GM19455 (cell line): Measurements from ENCODE around the gene POLL.
"Not testable (repeated sequence)": the region's sequence is repeated elsewhere in the genome, so short reads cannot be mapped to it uniquely, and the experiment has no call there.

Experiments
- ATAC-seq: cut with Tn5 transposase; IDR thresholded peaks from one replicate; pipeline ENCODE4 v1.9.1; 2021; ENCODE audit not compliant: unreplicated experiment

The POLL gene

DNA sequence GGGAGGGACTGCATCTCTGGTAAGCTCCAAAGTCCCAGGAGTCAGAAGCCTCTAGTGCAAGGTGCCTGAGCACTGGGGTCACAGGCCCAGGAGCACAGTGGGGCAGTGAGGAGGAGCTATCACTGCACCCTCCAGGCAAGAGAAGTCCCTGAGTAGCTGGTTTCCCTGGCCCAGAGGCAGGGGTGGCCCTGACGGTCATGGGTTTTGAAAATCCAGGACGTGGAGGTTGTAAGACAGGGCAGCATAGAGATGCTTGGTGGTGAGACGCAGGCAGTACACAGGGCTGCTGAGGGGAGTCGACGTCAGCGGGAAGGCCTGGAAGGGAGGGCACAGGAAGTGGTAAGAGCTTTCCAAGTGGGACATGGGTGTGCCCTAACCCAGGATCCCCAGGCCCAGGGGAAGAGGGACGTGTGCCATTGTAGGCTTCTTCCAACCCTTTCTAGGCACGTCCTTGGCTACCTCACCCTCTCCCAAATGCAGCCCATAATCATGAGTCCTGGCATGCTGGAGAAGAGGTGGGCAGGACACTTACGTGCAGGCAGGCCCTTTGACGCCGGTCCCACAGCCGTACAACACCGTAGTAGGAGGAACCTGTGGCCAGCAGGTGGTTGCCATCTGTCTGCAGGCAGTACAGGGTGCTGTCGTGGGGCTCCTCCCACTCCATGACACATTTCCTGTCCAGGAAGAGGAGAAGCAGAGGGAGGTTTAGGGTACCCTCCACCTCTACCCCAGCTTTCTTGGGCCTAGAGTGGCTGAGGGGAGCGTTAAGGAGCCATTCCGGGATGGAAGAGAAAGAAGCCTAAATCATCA is 23.2 kb upstream of the POLL start:
- no peak for ATAC-seq

DNA sequence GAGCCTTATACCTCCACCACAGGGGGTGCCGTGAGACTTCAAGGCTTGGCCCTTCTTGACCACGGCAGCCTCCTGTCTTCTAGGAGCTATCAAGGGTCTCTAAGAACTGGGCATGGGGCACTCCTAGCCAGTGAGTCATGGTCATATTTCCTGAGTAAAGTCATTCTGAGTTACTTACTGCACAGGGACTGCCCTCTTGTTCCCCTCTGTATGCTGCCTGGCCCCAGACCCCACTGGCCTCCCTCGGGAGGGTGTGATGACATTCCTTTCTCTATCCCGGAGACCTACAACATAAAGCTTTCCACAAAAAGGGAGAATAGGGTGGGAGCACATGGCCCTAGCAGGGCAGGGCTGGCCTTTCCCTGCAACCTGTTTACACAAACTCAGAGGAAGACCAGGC is 21.4 kb upstream of the POLL start:
- no peak for ATAC-seq

DNA sequence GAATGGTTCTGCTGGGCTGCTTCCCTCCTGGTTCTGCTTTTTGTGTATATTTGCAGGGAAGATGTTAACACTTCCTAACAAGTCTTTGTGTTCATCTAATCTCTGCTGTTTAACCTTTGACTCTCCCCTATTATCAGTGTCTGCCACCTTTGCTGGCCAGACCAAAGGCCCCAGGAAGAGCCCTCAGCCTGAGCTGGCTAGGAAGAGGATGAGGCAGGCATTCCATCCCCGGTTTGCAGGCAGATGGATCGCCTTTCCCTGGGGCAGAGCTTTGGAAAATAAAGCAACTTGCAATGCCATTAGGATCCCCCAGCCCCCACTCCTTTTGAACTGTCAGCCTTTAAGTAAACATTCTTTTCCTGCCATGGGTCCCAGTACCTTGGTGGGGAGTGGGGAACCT is 19.1 kb upstream of the POLL start:
- no peak for ATAC-seq

DNA sequence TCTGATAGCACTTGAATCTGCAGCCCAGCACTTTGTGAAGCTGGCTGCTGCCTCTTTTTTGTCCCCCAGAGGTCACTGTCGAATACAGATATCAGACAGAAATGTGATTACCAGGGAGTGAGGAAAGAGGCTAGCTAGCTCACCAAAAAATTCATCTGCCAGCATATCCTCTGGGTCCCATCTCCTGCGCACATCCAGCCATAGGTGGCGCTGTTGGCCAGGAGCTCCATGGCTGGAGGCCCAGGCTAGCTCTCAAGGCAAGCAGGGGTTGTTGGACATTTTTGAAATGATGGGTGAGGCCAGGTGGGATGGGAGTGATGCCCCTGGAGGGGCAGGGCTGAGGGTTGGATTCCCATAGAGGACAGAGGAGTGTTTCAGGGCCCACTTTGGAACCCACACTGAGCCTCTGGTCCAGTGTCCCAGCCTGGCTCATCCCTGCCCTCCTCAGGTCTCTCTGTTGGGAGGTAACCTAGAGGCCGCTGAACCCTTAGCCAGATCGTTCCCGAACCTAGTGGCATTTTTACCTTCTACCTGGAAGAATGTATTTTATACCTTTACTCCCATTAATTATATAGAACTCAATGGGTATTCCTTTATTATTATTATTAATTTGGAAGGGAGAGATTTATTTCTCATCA is 14.8 kb upstream of the POLL start:
- no peak for ATAC-seq

DNA sequence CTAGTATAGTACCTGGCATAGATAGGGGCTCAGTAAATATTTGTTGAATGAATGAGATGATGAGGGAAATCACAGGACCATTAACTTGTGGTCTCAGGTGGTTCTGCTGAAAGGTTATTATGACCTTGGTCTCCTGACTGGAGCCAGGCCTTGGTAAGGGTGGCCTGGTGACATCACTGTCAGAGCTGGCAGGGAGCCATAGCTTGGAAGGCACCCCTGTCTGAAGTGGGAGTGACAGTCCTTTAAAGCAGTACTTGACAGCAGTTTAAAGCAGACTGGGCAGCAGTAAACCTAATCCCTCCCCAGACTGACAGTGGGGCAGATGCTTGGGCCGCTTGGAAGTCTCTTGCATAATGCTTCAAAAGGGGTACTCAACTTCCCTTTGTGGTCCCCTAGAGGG is 13.5 kb upstream of the POLL start:
- ATAC-seq: no peak

DNA sequence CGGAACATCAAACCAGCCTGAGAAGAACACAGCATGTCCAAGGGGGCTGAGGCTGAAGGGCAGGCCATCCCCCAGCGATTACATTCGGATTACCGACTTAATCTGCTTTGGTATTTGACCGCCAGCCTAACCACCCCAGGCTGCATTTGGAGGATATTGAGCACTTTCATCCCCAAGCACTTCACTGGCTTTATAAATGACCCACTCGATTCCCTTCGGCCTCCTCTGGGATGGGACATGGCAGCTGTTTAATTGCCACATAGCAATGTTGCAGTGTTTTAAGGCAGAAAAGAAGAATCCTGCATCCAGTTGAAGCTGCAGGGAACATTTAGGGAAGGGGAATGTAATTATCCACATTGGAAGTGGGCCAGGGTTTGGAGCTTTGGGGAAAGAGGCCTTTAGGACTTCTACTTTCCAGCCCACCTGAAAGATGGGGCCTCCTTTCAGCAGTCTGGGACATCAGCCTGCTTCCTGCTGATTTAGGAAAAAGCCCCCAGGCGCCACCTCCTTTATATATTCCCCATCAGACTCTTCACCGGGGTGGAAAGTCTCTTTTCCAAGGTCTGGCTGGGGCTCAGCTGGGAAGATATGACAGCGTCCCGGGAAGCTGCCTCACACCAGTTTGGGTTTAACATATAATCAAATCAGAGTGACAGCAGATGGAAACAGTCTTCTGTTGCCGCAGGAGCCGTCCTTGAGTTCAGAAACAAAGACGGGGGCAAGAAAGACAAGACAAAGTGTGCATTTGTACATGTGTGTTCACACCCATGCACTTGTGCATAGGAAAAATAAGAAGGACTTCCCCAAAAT is 9.2 kb upstream of the POLL start:
- no peak for ATAC-seq

DNA sequence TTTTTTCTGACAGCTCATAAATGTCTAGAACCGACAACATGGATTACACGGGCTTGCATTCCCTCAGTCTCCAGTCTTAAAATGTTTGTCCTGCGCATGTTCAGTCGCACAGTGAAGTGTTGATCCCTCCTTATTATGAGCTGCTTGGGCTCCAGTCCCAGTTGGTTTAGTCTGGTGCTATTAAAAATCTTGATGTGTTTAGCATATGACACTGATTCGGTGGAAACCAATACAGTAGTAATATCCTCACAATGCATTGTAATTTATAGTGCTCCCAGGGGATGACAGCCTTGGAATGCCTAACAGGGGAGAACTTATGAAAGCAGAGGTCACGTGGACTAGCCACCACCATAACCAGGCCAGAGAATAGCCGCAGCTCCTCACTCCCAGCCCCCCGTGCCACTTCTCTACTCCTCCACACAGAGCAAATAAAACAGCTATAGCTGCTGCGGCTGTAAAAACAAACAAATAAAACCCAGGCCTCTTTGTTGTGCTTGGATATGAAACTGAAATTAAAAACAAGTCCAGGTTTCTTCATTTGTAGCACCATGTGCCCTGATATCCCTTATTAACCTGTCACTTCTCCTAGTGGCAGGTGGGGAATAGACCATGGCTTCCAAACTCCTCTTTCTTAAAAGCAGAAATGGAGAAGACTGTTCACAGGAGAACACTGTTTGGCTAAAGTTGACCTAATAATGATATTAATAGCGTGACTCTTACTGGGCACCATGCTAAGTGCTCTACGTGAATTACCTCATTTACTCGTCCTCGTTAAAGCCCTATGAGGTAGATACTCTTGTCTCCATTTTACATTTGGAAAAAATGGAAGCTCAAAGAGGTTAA is 7.8 kb upstream of the POLL start:
- no peak for ATAC-seq

DNA sequence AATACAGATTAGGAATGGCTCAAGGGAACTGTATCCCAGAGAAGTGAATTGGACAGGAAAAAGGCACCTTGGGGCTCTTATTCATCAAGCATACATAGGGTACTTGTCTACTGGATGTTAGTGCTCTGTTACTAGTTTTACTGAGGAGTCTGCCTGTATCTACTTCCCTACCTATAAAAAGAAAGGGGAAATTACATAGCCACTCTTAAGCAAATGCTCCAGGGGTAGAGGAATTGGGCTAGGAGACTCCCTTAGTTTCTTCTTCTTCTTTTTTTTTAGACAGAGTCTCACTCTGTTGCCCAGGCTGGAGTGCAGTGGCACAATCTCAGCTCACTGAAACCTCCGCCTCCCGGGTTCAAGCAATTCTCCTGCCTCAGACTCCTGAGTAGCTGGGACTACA is 5.3 kb upstream of the POLL start:
- ATAC-seq: not testable (repeated sequence)

DNA sequence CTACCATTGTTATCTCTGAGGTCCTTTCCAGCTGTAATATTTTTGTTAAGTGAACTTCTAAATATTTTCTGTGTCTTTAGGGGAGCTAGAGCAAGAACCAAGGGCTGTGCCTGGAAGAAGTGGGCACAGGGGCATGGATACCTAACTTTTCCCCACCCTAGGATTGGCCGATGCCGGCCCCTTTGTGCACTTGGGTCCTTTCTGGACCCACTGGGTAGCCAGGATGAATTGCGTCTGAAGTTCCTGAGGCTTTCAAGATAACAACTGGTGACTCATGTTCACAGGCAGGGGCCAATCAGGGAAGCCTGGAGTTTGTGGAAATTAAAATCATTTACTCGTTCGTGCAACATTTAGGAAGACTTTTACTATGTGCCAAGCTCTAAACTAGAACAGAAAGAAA is 822 bp upstream of the POLL start:
- ATAC-seq: no peak

DNA sequence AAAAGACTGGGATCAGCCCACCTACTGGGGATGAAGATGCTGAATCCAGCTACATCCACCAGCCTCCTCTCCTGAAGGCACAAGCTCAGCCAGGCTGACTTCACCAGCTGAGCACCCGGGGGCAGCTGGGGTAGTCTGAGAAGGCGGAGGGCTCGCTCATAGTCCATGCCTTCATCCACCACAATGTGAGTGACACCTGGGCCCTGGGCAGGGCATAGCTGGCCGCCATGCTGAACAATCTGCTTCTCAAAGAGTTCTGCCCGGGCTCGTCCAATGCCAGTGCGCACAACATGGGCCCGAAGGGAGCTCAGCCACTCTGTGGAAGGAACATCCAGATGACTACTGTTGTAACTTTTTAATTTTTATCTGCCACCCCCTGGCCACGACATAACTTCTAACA is 2.2 kb downstream of the POLL start:
- ATAC-seq: no peak

DNA sequence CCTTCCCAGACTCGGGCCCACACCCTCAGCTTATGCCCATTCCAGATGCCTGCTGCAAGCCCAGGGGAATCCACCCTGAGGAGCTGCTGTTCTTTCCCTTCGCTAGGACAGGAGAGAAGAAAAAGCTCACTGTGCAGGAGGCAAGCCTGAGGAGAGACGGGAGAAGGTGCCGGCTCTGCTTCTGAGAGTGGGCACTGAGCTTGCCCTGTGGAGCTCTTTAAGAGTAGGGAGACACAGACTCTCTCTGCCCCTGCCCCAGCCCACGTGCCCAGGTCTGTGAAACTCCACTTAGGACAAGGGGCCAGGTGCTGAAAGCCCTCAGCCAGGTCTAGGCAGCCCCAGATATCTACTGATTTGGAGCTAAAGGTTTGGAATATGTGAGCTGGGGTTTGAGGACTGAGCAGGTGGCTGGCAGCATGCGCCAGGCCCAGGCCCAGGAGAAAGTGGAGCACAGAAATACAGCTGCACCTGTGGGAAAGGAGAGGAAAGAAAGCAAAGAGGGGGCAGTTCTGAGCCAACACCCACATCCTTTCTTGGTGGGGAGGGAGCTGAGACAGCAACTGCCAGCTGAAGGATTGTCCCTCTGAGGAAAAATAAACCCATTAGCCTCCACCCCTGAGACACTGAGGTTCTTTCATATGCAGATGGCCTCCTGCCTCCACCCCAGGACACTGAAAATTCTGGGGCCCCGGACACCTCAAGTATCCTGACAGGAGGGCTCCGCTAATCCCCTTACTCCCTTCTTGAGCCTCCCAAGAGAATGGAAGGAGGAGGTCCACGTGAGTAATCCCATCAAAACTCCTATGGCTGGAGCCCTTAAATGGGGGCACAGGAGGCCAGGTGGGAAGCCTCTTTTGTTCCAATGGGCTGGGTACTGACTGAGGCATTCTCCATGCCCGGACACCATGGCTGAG is 7.3 kb downstream of the POLL start:
- ATAC-seq: no peak

DNA sequence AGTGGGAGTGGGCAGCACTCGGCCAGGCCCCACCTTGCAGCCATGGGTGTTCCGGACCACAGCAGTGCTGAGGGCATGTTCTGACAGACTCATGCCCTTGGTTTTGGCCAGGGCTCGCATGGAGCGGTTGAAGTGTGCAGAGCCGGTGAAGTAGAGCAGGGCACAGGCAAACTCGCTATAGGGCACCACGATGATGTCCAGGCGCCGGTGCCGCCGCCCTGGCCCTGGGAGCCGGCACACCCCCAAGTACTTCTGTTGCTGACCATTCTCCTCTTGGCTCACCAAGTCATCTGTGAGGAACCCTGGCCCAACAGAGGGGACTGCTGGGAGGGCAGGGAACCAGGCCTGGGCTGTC is 8.6 kb downstream of the POLL start:
- ATAC-seq: no peak

DNA sequence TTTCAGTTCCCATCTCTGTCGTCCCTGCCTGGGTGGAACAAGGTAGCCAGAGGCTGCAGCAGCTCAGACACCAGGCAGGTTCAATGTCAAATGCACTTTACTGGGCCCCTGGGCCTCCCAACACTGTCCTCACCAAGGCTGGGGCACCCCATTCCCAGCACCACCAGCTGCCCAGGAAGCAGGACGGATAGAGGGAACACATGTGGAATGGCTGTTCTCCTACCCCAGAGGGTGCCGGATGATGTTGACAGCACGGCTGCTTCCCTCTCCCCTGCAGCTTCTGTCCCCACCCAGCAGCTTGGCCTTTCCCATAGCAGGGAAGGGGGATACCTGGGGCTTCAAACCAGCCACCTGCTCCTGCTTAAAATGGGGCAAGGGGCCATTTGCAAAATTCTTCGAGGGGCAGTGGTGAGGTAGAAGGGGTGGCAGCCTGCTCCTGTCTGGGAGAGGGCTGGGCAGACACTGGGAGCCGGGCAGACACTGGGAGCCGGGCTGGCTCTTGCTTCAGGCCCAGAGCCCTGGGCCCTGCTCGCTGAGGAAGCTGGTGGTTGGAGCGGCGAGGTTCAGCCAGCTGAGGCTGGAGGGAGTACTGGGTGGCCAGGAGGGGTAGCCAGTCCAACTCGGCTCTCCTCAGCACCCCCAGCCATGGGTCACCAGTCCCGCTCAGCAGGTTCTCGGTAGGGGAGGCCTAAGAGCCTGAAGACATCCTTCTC is 9.1 kb downstream of the POLL start:
- ATAC-seq: no peak

DNA sequence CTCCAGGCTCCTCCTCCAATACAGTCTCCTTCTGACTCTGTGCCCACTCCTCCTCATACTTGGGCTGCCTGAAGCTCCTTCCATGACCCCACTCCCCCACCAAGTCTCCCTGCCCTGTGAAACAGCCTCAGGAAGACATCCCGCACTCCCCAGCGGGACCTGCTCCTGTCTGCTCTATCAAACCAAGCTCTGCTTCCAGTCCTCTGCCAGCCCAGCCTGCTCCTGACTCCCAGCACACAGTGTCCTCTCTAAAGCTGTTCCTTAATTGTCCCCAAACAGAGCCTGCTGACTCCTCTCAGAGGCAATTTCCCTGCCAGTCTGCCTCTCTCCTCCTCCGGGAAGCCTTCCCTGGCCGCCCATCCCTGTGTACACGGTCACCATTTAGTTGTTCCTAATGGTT is 9.9 kb downstream of the POLL start:
- ATAC-seq: no peak

DNA sequence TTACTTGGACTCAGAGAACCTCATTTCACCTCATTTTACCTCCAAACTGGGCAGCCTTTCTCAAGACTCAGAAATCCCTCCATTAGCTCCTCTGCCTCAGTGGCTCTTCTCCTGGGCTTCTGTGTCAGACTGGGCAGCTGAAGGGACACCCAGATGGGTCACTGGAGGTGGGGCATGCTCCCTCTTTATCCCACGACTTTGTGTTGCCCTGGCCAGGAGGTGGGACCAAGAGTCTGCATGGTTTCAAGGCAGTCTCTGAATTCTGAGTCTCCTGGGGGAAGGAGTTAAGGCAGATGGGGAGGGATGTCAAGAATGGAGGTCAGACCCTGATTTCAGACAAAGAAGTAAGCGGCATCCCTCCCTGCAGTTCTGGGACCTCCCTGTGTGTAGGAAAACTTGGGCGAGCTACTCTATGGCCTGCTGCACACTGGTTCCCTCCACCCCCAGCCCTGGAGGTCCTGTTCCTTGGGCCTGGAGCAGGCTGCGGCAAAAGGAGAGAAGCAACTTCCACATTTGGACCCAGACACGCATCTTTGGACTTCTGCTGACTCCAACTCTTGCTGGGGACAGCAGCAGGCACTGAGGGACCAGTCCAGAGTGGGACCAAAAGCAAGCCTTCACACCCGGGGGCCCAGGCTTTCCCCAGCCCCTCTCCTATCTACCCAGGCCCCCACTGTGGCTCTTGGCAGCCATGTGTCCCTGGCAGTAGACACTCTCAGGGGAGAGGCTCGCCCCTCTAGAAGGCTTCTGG is 10.8 kb downstream of the POLL start:
- no peak for ATAC-seq

DNA sequence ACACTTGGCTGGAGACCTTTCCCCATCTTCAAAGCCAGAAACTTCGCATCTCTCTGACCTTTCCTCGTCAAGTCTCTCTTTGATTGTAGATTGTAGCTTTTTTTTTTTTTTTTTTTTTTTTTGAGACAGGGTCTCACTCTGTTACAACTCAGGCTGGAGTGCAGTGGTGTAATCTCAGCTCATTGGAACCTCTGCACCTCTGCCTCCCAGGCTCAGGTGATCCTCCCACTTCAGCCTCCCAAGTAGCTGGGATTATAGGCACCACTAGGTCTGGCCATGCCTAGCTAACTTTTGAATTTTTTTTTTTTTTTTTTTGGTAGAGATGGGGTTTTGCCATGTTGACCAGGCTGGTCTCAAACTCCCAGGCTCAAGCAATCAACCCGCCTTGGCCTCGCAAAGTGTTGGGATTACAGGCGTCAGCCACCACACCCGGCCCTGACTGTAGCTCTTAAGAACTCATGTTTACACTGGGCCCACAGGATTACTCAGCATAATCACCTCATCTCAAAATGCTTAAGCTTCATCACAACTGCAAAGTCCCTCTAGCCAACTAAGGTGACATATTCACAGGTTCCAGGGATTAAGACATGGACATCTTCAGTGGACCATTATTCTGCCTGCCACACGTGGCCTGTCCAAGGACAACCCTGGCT is 11.7 kb downstream of the POLL start:
- no peak for ATAC-seq

DNA sequence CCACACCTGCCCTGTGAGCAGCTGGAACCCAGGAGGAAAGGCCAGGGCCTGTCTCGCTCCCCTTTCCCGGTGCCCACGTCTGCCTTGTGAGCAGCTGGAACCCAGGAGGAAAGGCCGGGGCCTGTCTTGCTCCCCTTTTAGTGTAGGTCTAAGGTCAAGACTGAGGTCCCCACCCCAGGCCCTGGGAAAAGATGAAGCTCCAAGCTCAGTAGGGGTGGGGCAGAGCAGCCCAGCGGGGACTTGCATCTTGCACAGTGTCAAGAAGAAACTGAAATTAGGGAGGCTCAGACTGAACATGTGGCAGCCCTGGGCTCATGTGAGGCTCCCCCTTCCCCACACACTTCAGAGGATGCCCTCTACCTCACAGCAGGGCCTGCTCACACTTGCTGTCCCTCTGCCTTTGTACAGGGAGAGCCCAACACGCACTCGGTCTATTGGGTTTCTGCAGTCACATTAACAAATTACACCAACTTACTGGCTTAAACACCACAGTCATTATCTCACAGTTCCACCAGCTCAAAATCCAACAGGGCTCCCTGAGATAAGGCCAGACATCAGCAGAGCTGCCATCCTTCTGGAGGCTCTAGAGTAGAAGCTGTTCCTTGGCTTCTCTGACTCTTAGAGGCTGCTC is 12.4 kb downstream of the POLL start:
- no peak for ATAC-seq

DNA sequence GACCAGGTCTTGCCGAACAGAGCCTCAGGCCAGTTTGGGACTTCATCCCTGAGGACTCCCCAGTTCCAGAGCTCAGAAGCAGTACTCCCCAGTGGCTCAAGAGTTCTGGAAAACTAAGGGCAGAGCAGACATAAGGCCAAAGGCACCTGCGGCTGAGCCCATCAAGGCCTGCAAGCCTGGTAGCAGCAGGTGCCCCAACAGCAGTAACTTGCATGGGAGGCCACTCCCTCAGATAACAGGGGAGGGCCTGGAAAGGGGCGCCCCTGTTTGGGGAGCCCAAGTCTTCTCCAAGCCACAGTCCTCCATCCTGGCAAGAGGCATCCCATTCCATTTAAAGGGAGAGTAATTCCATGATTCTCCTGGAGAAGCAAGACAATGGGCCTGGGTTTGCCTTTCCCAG is 13.0 kb downstream of the POLL start:
- no peak for ATAC-seq
